HG02943 (cell line): Measurements from ENCODE around the gene SRCAP.

Source experiments
- ATAC-seq: cut with Tn5 transposase; IDR thresholded peaks from one replicate; pipeline ENCODE4 v1.9.1; 2021; ENCODE audit warnings: mild to moderate bottlenecking, low read depth, moderate library complexity; ENCODE audit not compliant: unreplicated experiment

Gene SRCAP

DNA sequence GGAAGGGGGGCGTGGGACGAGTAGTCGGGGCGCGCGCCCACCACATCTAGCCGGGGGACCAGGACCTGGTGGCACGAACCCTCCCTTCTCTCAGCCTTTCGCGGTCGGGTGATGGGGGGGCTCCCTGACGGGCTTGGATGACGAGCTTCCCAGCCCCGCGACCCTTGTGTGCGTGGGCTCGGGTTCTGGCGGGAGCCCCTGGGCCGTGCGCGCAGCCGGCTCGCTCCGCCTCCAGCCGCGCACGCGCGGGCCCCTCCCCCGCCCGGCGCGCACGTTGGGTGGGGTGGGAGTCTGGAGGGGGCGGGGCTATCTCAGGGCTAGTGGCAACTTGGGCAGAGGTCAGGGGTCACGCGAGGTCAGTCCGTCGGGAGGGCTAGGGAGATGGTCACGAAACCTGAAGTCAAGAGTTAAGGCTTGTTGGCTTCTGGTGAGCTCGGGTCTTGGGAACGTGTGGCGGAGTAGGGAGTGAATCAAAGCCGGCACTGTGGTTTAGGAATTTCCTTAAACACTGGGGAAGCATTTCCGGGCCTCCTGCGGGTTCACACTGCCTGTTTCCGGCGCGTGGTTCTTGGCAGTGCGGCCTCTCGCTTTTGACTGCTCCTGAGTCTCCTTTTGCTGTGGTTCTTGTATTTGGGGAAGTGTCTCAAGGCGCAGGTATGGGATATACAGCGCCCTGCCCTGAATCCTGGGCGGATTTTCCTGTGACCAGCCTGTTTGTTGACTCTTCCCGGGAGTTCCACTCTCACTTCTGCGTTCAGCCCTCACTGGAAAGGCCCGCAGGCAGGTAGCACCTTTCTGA lies at the start of gene SRCAP:
Gene SRCAP (plus strand): TSS at position 356 of the 799 bp plus-strand sequence. CDS start 1,654 bp downstream, outside the sequence.
- peak; percentile 26 for ATAC-seq

DNA sequence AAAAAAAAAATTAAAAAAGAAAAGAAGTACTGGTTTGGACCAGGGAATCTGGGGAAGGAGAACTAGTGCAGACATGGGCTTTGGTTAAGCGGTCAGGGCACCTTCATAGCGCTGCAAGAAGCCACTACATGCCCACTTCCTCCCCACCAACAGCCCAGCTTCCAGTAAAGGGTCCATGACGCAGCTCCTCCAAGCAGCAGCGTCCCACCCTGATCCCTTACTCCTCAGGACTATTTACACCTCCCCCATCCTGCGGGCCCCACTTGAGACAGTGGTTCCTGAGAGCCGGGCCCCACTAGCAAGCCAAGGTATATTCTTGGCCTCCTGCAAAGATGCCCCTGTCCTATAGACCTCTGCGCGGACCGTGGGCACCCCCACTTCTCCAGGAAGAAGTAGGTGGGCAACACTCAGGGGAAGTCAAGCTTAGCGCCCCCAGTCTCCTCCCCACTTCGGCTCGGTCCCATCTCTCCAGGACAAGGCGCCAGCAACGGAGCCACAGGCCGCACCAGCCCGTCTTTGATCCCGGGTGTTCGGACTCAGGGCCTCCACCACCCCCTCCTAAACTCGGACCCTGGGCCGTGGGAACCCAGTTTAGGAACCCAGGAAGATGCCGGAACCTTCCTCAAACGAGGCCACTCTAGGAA lies 49.1 kb upstream of the SRCAP start:
- ATAC-seq = no peak

DNA sequence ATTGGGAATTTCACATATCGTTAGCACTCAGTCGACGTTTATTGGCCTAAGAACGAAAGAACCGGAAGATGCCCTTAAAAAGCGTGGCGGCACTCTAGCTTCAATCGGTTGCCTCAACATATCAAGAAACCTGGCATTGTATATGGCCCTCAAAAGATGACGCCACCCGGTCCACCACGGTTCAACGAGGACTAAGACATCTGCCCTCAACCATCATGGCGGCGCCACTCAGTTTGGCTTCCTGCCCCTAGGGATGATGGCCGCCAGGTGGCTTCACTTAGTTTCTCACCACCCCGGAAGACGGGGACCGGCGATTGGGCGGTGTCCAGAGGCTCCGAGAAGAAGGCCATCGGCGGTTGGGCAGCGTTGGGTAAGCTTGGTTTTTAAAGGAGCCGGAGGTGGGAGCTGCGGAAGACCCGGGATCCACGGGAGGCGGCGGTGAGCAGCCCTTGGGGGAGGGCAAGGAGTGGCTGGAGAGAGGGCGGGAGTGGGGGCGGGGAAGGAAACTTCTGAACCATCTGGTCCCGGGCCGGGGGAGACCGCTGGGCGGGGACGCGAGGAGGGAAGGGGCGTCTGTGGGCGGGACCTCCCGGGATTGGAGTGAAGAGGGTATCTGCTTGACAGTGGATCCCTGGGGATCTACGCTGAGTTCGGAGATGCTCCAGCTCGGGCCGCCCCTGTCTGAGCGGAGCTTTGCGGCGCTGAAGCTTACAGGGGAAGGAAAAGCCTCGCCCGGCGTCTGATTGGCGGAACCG lies 48.4 kb upstream of the SRCAP start, which contains the start of gene PRR14:
Gene PRR14 (plus strand): TSS at position 592 of the 755 bp plus-strand sequence. CDS start 686 bp downstream, outside the sequence.
- ATAC-seq = peak; percentile 68

DNA sequence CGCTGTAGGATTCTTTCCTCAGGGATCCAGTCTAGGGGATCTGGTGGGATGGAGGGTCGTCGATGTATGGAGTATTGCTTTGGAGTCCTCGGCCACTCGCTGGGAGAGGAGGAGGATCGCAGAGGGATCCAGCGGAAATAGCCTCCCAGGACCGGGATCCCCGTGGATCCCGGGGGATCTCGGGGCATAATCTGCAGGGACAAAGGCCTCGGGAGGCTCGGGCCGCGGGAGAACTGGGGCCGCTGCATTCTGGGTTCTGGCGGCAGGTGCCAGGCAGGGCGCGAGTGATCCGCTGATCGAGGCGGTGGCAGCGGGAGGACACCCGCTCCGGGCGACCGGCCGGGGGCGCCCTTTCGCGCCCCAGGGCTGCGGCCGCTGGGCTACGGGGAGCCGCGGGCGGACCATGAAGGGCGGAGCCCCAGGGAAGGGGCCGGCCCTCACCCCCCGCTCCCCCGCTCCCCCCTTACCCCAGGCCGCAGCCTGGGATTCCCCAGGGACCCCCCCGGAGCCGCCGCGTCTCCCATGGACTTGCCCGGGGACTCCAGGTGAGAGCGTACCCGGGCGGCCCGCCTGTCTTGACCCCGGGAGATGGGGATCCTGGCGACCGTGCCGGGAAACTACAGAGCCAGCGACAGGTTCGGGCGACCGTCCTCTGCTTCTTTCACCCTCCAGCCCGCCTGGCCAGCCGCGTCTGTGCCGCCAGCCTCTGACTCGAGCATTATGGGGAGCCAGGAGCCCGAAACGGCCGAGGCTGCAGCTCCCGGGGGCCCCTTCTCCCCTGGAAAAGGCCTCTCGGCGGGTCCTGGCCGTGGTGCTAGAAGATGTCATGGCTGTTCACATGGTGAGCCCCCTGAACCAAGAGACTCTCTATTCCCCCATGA lies 47.6 kb upstream of the SRCAP start:
- ATAC-seq = peak; percentile 40

DNA sequence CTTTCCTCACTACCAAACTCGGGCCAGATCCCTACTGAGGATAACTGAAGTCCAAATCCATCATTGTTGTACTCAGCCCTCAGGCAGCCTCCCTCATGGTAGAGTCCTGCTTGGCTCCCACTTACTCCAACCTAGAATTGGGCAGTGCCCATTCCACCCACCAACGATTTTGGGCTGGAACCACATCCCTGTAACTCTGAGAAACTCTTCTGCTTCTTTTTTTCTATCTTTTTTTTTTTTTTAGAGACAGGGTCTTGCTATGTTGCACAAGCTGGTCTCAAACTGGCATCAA lies 47.0 kb upstream of the SRCAP start:
- ATAC-seq = no peak

DNA sequence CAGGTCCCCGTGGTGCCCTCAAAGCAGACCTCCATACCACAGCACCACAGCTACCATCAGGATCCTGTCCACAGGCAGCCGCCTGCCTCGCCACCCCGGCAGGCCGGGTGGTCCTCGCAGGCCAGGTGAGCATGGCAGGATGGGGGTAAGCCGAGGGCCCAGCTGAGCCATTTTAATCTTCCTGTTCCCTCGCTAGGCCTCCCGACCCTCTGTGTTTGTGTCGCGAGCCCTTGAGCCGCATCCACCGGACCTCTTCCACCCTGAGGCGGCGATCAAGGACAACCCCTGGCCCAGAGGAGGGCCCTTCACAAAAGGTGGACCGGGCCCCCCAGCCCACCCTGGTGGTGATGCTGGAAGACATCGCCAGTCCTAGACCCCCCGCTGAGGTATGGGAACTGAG lies 46.3 kb upstream of the SRCAP start:
- ATAC-seq = no peak

DNA sequence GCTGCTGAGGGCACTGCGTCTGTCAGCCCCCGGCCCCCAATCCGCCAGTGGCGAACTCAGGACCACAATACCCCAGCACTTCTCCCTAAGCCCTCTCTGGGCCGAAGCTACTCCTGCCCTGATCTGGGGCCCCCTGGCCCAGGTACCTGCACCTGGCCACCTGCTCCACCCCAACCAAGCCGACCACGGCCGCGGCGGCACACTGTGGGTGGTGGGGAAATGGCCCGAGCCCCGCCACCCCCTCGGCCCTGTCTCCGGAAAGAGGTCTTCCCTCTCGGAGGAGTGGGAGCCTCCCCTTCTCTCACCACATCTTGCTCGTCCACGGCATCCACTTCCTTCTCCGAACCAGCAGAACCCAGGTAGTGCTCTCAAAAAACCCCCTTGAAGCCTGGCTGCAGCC lies 44.1 kb upstream of the SRCAP start:
- ATAC-seq = no peak

DNA sequence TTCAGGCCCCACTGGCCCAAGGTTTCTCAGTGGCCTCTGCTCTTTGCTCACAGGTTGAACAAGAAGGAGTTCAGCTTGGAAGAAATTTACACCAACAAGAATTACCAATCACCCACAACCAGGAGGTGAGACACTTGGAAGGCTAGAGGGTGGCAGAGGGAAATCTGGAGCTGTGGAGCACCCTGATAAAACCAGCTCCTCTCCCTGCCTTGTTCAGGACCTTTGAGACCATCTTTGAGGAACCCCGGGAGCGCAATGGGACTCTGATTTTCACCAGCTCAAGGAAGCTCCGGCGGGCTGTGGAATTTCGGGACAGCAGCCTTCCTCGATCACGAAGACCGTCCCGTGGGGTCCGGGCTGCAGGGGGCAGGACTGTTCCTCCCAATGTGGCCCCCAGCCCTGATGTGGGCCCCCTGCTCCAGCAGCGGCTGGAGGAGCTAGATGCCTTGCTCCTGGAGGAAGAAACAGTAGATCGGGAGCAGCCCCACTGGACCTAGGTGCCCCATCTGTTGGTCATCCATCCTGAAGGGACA lies 43.1 kb upstream of the SRCAP start:
- ATAC-seq = no peak

DNA sequence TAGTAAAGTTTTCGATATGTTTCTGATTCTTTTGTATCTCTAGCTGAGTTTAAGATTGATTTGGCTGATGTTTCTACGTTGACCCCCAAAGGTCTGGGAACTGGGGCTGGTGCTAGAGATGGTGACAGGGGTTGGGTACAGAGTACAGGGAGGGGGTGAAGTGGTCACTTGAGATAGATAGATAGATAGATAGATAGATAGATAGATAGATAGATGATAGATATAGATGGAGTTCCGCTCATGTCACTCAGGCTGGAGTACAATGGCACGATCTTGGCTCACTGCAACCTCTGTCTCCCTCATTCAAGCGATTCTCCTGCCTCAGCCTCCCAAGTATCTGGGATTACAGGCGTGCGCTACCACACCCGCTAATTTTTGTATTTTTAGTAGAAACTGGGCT lies 42.6 kb upstream of the SRCAP start:
- no peak for ATAC-seq

DNA sequence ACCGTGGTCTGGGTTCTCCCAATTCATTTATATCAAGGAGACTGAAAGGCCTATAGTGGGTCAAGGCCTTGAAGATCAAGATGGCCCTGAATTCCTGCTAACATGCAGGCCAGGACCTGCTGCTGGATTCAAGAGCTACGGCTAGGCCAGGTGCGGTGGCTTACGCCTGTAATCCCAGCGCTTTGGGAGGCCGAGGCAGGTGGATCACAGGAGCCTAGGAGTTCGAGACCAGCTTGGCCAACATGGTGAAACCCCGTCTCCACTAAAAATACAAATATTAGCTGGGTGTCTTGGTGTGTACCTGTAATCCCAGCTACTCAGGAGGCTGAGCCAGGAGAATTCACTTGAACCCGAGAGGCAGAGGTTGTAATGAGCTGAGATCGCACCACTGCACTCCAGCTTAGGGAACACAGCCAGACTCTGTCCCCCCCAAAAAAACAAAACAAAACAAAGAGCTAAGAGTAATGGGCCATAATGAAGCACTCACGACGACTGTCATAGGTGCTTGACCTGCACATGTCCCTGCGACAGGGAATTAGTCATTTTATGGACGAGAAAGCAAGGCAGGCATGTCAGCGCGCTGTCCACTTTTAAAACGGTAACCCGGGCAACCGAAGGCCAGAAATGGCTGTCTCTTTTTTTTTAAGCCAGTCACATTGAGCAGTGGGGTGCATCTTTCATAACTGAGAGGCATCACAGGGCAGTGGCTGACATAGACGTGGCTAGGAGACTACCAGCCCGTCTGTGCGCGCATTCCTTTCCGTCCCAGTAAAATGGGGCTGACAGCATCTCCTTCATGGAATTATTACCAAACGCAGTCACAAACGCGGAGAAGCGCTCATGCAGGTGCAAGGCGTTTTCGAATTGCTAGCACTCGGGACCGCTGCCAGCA lies 41.8 kb upstream of the SRCAP start:
- no peak for ATAC-seq

DNA sequence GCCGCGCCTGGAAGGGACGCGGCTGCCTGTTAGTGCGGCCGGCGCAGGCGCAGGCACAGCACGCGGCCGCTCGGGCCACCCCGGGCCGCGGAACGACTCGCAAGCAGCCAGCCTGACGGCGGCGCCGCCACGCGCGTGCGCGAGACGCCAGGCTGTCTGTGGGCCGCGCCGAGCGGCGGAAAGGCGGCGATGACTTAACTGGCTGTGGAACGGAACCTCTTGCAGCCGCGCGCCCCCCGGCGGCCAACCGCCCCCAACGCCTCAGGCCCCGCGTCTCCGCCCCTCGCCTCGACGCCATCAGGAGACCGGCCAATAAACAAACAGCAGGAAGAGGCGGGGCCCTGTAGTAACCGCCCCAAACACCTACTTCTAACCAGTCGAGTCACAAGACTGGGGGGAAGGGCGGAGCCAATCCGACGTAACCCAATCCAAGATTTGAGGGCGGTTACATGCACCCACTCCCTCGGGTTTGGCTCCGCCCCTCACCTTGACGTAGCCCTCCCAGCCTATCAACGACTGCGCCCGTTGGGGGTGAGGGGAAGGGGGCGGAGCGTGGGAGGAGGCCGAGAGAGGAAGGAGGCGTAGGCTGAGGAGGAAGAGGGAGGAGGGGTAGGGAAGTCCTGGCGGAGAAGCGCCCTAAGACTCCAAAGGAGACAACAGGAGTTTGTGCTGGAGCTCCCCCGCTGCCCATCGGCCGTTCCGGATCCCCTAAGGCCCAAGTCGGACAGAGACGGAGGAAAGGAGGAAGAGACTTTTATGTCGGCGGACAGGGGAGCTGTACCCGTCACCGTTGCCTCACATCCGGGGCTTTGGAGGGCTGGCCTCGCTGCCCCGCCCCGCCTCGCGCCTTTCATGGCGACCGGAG lies 40.9 kb upstream of the SRCAP start, which contains the start of gene FBRS:
Gene FBRS (plus strand): TSS at position 566 of the 865 bp plus-strand sequence. CDS start 1,088 bp downstream, outside the sequence.
- ATAC-seq = peak; percentile 71

DNA sequence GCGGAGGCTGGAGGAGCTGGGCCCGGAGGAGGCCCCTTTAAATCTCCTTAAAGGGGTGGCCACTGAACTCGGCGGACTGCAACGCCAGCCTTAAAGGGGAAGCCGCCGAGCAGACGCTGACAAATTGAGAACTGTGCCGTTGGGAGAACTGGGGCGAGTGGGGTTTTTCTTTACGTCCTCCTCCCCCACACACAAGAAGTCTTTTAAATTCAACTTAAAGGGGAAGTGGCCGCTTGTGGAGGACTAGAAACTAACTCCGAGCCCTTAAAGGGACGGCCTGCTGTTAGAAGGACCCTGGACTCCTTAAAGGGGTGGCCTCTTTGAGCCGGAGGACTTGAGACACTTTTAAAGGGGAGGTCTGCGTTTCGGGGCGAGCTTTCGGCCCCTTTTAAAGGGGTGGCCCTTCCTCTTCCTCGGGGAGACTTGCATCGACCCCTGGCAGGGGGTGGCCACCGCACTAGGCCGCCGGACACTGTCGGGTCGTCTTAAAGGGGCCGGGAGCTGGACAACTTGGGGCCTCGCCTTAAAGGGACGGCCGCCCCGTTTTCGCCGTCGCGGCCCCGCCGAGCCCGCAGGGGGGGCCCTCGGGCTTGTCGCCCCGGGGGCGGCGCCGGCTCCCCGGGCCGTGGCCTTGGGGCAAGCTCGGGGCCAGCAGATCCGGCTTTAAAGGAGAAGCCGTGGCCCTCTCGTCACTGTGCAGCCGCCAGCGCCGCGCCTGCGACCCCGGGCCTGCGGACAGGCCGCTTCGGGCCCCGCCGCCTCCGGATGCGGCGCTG lies 40.1 kb upstream of the SRCAP start:
- ATAC-seq = peak; percentile 18

DNA sequence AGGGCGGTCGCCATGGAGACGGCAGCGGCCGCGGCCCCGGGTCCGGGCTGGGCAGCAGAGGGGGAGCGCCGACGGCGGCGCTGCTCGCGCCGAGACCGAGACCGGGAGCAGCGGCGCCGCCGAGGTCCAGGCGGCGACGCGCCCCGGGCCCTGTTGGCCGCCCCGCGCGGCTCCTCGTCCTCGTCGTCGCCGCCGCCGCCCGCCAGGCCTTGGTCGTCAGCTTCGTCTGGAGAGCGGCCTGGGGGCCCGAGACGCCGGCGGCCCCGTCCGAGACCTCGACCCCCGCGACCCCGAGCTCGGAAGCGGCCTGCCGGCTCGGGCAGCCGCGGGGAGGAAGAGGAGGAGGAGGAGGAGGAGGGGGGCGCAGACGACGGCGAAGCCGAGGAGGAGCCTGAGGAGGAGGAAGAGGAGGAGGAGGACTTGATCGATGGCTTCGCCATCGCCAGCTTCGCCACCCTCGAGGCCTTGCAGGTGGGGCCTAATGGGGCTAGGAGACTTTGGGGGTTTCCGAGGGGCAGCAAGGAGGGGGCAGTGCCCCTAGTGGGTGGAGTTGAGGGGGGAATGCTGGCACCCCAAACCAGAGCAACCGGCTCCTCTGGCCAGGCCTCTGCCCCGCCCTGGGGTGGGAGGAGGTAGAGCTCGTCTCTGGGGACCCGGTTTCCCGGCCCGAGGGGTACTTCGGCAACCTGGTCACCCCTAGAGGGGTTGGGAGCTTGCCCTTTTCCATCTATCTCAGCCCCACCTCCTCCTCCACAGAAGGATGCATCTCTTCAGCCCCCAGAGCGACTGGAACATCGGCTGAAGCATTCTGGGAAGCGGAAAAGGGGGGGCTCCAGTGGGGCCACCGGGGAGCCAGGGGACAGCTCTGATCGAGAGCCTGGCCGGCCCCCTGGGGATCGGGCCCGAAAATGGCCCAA lies 39.2 kb upstream of the SRCAP start:
- no peak for ATAC-seq

DNA sequence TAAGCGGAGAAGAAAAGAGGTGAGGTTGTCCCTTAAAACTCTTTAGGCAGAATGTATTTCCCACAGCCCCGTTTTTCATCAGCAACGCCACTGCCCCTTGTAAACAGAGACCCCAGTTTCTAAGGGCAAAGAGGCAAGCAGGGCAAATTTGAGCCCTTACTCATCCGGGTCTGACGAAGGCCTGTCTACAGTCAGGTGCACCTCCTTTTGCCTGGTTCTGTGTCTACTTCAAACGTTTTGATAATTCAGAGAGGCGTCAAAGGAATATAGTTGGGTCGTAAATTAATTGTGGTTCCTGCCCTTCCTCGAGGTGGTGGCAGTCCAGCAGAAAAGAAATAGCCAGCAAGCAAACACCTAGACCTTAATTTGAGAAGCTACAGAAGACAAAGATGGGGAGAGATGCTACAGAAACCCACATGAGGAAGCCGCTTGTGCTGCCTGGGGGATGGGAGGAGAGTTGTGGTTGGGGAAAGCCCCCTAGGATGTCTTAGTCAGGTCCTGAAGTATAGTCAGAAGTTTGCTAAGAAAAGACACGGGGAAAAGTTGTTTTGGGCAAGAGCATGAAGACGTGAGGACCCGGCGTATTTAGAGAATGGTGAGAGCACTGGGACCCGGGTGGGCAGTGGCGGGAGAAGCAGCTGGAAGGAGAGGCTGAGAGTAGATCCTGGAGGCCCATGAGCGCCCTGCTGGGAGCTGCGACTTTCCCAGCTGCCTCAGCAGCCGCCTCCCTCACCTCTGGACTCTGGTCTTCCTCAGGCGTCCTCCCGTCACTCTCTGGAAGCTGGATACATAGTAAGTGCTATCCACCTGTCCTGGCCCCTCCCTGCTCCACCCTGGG lies 38.3 kb upstream of the SRCAP start:
- ATAC-seq = no peak

DNA sequence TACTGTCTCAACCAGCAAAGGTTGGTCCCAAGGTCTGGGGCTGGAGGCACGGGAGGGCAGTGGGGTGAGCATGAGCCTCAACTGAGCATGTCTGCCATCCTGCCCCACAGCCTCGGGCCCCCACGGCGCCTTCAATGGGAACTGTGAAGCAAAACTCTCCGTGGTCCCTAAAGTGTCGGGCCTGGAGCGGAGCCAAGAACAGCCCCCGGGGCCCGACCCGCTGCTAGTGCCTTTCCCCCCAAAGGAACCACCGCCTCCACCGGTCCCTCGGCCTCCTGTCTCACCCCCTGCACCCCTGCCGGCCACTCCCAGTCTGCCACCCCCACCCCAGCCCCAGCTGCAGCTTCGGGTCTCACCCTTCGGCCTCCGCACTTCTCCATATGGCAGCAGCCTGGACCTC lies 36.5 kb upstream of the SRCAP start:
- no peak for ATAC-seq
